Right lobe of liver (tissue), 6 donors: ENCODE measurements around the gene NF1. TPM values are rescaled to one million over a fixed set of nuclear protein-coding genes. Genes with fewer than 3 reads are reported as not detected.

Source experiments
- ATAC-seq, 4 donors: fragments of 200-7000 bp; cut with Tn5 transposase; one replicate each; pipeline ENCODE4 v1.9.1; 2020; ENCODE audit warnings: mild to moderate bottlenecking in 4 of 4, moderate library complexity in 4 of 4
- DNase-seq, 3 donors: peaks; one replicate each; pipeline ENCODE4 v3.0.0-alpha.2; 2020
- H3K27ac ChIP-seq, 3 donors: fragments of 200-600 bp; one replicate each; pipeline ENCODE4 v1.8.0; 2022
- H3K27me3 ChIP-seq, 2 donors: fragments of 200-600 bp; one replicate each; pipeline ENCODE4 v1.8.0; 2022
- H3K36me3 ChIP-seq, 4 donors: fragments of 200-600 bp; sonication (generic) in 1 of 4; one replicate each; pipeline versions ENCODE4 v1.5.1 to v1.8.0; 2017 to 2022; ENCODE audit warnings: control low read depth in 1 of 4
- H3K4me1 ChIP-seq, 4 donors: fragments of 200-600 bp; sonication (generic) in 1 of 4; one replicate each; pipeline versions ENCODE4 v1.5.1 to v1.8.0; 2017 to 2022; ENCODE audit warnings: control low read depth in 1 of 4
- H3K4me3 ChIP-seq, 3 donors: fragments of 200-600 bp; one replicate each; pipeline ENCODE4 v1.8.0; 2022
- H3K9me3 ChIP-seq, 4 donors: fragments of 200-600 bp; sonication (generic) in 1 of 4; one replicate each; pipeline versions ENCODE4 v1.5.1 to v1.8.0; 2017 to 2022; ENCODE audit warnings: control low read depth in 1 of 4
- POLR2A ChIP-seq: fragments of 450-650 bp; IDR thresholded peaks from one replicate; pipeline ENCODE4 v1.6.1; 2017; ENCODE audit warnings: antibody characterized with exemption, mild to moderate bottlenecking
- WGBS: methylation state at CpG from one replicate; pipeline ENCODE4 v1.1.6; 2018; ENCODE audit warnings: low coverage, low lambda C conversion rate; ENCODE audit not compliant: insufficient coverage; ENCODE audit errors: missing lambda C conversion rate; 5-methylcytosine and 5-hydroxymethylcytosine counted together
- intact Hi-C, 2 donors: fragments of 100-400 bp; cut with DNase I; formaldehyde crosslinking; loops; one replicate each; pipeline versions ENCODE4 v1.11.2 to v1.14.1; 2022
- total RNA-seq, 6 experiments: library from RNA; depleted of rRNA in 2 of 6; stranded (reverse); fragments of >200 nt in 2 of 6; fragmentation: NEBNext Ultra II Directional in 3 of 6; extraction: Animal tissue kit (Norgen Biotek cat#: 25700) in 3 of 6; gene quantifications; one replicate each; pipeline versions ENCODE4 v1.1.0 to v1.2.4, GENCODE V29; 2016 to 2023
- TF ChIP-seq, protein P1 (sequence below), 4 donors: fragments of 200-600 bp in 3 of 4; fragments of 450-650 bp in 1 of 4; IDR thresholded peaks; one replicate each; pipeline versions ENCODE4 v1.5.1 to v1.8.0; 2016 to 2022; ENCODE audit warnings: antibody characterized with exemption in 4 of 4, mild to moderate bottlenecking in 2 of 4
- donor health status: DM: no; HTN: yes; CAD: no.
- donor health status: DM: no; HTN: no; CAD: no.
- donor health status: DM: no; HTN: no; CAD: no.
- donor health status: DM: no; HTN: yes; CAD: no.
- donor health status: DM: no; HTN: yes; CAD: no.

Gene NF1
- total RNA-seq, 6 experiments from 2014 or later: 26.6 to 35.3 (median 30.0) TPM

- H3K4me3 ChIP-seq: no peak overlapping the region
- no peaks in the 10 kb centered on the region for H3K36me3 ChIP-seq
- intact Hi-C loops: no loop called here
- H3K4me1 ChIP-seq: no peaks in the 10 kb centered on the region
- no peaks in the 10 kb centered on the region for H3K27me3 ChIP-seq
- no peaks in the 10 kb centered on the region for H3K9me3 ChIP-seq
- no peak for TF ChIP-seq POLR2A
- TF ChIP-seq, protein P1, sequence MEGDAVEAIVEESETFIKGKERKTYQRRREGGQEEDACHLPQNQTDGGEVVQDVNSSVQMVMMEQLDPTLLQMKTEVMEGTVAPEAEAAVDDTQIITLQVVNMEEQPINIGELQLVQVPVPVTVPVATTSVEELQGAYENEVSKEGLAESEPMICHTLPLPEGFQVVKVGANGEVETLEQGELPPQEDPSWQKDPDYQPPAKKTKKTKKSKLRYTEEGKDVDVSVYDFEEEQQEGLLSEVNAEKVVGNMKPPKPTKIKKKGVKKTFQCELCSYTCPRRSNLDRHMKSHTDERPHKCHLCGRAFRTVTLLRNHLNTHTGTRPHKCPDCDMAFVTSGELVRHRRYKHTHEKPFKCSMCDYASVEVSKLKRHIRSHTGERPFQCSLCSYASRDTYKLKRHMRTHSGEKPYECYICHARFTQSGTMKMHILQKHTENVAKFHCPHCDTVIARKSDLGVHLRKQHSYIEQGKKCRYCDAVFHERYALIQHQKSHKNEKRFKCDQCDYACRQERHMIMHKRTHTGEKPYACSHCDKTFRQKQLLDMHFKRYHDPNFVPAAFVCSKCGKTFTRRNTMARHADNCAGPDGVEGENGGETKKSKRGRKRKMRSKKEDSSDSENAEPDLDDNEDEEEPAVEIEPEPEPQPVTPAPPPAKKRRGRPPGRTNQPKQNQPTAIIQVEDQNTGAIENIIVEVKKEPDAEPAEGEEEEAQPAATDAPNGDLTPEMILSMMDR (IDR thresholded peaks at IDR 0.05): no peak
- no peak for ATAC-seq
- DNase-seq: no peak
- WGBS: 78% methylated on average over 1 of the region's 1 CpG
- H3K27ac ChIP-seq: no peak overlapping the region
Observed at GRCh38 chr17:31251105-31251969, 156.6 kb downstream of the NF1 start.

- H3K4me1 ChIP-seq: no peaks in the 10 kb centered on the region
- no peaks in the 10 kb centered on the region for H3K9me3 ChIP-seq
- DNase-seq: no peak
- no peak overlapping the region for H3K4me3 ChIP-seq
- no peak overlapping the region for H3K27ac ChIP-seq
- no peak for TF ChIP-seq POLR2A
- TF ChIP-seq, protein P1 (IDR thresholded peaks at IDR 0.05): no peak
- no peaks in the 10 kb centered on the region for H3K27me3 ChIP-seq
- no peak for ATAC-seq
- H3K36me3 ChIP-seq: no peaks in the 10 kb centered on the region
- intact Hi-C loops: no loop called here
Observed at GRCh38 chr17:31251970-31252328, 157.2 kb downstream of the NF1 start.

- WGBS: 86% methylated on average over 1 of the region's 1 CpG
- H3K27me3 ChIP-seq: no peaks in the 10 kb centered on the region
- no peaks in the 10 kb centered on the region for H3K4me1 ChIP-seq
- no peak for DNase-seq
- H3K36me3 ChIP-seq: no peaks in the 10 kb centered on the region
- no peak for ATAC-seq
- H3K27ac ChIP-seq: no peak overlapping the region
- H3K4me3 ChIP-seq: no peak overlapping the region
- no peak for TF ChIP-seq POLR2A
- TF ChIP-seq, protein P1 (IDR thresholded peaks at IDR 0.05): no peak
- no peaks in the 10 kb centered on the region for H3K9me3 ChIP-seq
- intact Hi-C loops: no loop called here
Observed at GRCh38 chr17:31252741-31253140, 158.0 kb downstream of the NF1 start.

- ATAC-seq (no peak), DNase-seq (no peak)
- H3K4me1 ChIP-seq: no peaks in the 10 kb centered on the region
- no peak overlapping the region for H3K27ac ChIP-seq
- no peaks in the 10 kb centered on the region for H3K27me3 ChIP-seq
- TF ChIP-seq, protein P1 (IDR thresholded peaks at IDR 0.05): no peak
- no peak for TF ChIP-seq POLR2A
- H3K9me3 ChIP-seq: no peaks in the 10 kb centered on the region
- peaks cover 0 to 10% (median 0%) of the 10 kb centered on the region in 4 donors for H3K36me3 ChIP-seq
- intact Hi-C loops: no loop called here
- 89% methylated on average over 2 of the region's 2 CpGs for WGBS
- H3K4me3 ChIP-seq: no peak overlapping the region
Observed at GRCh38 chr17:31254654-31255053, 159.9 kb downstream of the NF1 start.
